Measurements from ENCODE around the gene FASTK.

FASTK gene

DNA sequence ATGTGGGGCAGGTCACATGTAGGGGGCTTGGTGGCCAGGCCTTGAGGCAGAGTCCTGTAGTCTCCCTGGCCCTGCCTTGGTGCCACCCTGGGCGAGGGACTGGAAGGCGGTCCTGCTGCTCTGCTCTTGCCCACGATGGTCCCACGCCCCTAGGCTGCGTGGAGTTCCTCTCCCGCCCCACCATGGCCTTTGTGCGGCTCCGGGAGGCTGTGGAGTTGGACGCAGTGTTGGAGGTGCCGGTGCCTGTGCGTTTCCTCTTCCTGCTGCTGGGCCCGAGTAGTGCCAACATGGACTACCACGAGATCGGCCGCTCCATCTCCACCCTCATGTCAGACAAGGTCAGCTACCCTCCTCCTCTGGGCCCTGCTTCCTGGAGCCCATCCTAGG is 10.0 kb downstream of the FASTK start:
- no peak overlapping the region for H3K4me3 ChIP-seq (ENCODE audit: low read depth, low read length)
- TF ChIP-seq, protein P1, sequence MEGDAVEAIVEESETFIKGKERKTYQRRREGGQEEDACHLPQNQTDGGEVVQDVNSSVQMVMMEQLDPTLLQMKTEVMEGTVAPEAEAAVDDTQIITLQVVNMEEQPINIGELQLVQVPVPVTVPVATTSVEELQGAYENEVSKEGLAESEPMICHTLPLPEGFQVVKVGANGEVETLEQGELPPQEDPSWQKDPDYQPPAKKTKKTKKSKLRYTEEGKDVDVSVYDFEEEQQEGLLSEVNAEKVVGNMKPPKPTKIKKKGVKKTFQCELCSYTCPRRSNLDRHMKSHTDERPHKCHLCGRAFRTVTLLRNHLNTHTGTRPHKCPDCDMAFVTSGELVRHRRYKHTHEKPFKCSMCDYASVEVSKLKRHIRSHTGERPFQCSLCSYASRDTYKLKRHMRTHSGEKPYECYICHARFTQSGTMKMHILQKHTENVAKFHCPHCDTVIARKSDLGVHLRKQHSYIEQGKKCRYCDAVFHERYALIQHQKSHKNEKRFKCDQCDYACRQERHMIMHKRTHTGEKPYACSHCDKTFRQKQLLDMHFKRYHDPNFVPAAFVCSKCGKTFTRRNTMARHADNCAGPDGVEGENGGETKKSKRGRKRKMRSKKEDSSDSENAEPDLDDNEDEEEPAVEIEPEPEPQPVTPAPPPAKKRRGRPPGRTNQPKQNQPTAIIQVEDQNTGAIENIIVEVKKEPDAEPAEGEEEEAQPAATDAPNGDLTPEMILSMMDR (IDR thresholded peaks at IDR 0.05; ENCODE audit: control insufficient read depth, extremely low read depth, insufficient read depth): no peak
- no peak for DNase-seq (ENCODE audit: low read depth)

DNA sequence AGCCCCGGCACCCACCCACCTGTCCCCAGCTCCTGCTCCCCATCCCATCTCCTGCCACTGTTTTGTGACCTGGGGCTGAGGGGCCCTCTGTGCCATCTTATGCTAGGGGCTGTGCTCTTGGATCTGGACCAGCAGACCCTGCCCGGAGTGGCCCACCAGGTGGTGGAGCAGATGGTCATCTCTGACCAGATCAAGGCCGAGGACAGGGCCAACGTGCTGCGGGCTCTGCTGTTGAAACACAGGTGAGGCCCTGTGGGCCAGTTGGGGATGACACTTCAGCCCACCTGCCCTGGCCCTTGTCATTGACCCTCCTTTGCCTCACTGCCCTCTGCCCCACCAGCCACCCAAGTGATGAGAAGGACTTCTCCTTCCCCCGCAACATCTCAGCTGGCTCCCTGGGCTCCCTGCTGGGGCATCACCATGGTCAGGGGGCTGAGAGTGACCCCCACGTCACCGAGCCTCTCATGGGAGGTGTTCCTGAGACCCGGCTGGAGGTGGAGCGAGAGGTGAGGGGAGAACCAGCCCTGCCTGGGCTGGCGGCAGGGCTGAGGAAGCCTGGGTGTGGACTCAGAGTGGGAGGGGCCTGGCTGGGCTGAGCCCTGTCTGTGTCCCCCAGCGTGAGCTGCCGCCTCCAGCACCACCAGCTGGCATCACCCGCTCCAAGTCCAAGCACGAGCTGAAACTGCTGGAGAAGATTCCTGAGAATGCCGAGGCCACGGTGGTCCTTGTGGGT is 10.6 kb downstream of the FASTK start:
- no peak overlapping the region for H3K4me3 ChIP-seq (ENCODE audit: low read depth, low read length)
- TF ChIP-seq, protein P1 (IDR thresholded peaks at IDR 0.05; ENCODE audit: control insufficient read depth, extremely low read depth, insufficient read depth): no peak
- no peak for DNase-seq (ENCODE audit: low read depth)

DNA sequence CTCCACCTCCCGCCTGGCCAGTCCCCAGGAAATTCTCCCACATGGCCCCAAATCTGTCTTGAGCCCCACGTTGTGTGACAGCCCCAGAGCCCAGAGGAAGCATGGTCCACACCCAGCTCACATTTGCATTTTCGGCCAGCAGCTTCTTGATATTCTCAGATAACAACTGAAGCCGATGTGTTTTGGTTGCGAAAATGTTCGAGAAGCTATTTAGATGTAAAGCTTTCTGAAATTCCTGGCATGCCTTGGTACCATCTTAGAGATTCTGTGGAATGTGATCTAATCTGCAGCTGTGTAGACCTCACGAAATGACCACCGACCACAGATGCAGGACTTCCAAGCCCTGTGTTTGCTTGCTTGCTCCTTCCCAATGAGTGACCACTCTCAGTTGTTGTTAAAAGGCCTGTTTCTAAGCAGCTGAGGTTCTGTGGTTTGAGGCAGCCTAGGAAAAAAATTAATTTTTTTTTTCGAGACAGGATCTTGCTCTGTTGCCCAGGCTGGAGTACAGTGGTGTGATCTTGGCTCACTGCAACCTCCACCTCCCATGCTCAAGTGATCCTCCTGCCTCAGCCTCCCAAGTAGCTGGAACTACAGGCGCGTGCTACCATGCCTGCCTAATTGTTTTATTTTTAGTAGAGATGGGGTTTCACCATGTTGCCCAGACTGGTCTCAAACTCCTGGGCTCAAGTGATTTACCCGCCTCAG is 12.4 kb downstream of the FASTK start:
- H3K4me3 ChIP-seq (ENCODE audit: low read depth, low read length): no peak overlapping the region
- TF ChIP-seq, protein P1 (IDR thresholded peaks at IDR 0.05; ENCODE audit: control insufficient read depth, extremely low read depth, insufficient read depth): no peak
- no peak for DNase-seq (ENCODE audit: low read depth)

DNA sequence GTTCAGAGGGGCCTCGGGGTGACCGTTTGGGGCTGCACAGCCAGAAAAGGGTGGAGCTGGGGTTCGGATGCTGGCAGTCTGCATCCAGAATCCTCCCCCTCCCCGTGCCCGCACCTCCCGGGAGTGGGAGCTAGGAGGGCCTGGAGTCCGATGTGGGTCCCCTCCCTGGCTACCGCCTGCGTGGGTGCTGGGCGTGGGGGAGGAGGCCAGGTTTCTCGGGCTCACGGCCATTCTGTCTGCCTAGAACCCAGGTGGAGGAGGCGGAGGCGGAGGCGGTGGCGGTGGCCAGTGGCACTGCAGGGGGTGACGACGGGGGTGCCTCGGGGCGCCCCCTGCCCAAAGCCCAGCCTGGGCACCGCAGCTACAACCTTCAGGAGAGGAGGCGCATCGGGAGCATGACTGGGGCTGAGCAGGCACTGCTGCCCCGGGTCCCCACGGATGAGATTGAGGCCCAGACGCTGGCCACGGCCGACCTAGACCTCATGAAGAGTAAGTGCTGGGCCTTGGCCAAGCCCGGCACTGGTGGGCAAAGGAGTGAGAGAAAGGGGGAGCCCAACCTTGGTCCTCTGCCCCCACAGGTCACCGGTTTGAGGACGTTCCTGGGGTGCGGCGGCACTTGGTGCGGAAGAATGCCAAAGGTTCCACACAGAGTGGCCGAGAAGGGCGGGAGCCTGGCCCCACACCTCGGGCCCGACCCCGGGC is 14.2 kb downstream of the FASTK start:
- TF ChIP-seq, protein P1 (IDR thresholded peaks at IDR 0.05; ENCODE audit: control insufficient read depth, extremely low read depth, insufficient read depth): no peak
- DNase-seq (ENCODE audit: low read depth): no peak
- no peak overlapping the region for H3K4me3 ChIP-seq (ENCODE audit: low read depth, low read length)

DNA sequence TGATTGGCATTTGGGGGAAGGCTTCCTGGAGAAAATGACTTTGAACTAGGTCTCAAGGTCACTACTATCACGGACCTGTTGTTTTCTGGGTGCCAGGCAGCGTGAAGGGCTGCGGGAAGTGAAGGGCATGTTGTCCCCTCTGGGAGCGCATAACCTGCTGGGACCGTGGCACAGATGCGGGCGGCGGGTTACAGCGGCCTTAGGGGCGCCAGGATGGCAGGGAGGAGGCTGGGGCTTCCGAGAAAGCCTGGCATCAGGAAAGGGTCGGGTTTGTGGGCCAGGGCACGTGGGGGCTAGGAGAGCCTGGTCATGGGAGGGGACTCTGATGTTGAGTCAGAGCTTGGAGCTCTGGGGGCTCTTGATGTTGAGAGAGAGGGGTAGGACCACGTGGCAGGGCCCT is 15.1 kb downstream of the FASTK start:
- TF ChIP-seq, protein P1 (IDR thresholded peaks at IDR 0.05; ENCODE audit: control insufficient read depth, extremely low read depth, insufficient read depth): no peak
- no peak overlapping the region for H3K4me3 ChIP-seq (ENCODE audit: low read depth, low read length)
- DNase-seq (ENCODE audit: low read depth): no peak

DNA sequence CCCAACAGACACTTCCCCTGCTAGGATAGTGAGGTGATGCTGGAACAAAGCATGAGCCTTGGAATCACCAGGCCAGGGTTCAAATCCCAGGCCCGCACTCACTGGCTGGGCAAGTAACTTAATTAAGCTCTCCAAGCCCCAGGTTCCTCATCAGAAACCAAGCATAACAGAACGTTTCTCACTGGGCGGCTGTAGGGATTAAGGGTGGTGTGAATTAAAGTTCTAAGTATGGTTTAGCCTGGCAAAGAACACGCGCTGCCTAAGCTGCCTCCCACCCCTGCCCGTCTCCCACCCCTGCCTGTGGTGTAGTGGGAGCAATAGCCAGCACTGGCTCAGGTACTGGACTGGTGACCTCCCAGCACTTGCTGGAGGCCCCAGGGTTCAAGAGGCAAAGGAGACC is 15.6 kb downstream of the FASTK start:
- TF ChIP-seq, protein P1 (IDR thresholded peaks at IDR 0.05; ENCODE audit: control insufficient read depth, extremely low read depth, insufficient read depth): no peak
- no peak overlapping the region for H3K4me3 ChIP-seq (ENCODE audit: low read depth, low read length)
- no peak for DNase-seq (ENCODE audit: low read depth)
